NCI-H82 (cell line): ENCODE data around the gene DOCK4.

Experiments used
- DNase-seq: peaks from one replicate; lab custom pipeline; 2025; lab: John Stamatoyannopoulos, UW

Gene DOCK4

GRCh38 chr7:111846898-111847297 lies 359.3 kb downstream of the DOCK4 start:
- DNase-seq, result no peak

GRCh38 chr7:111845853-111846252 lies 360.3 kb downstream of the DOCK4 start:
- no peak for DNase-seq

GRCh38 chr7:111844904-111845671 lies 361.1 kb downstream of the DOCK4 start:
- no peak for DNase-seq

GRCh38 chr7:111842491-111842890 lies 363.7 kb downstream of the DOCK4 start:
- no peak for DNase-seq

- no peak for DNase-seq
Observed at GRCh38 chr7:111841596-111842205, 364.5 kb downstream of the DOCK4 start.

- no peak for DNase-seq
Observed at GRCh38 chr7:111840528-111840927, 365.7 kb downstream of the DOCK4 start.

- no peak for DNase-seq
Observed at GRCh38 chr7:111839261-111839660, 366.9 kb downstream of the DOCK4 start.

GRCh38 chr7:111836592-111836991 lies 369.6 kb downstream of the DOCK4 start:
- no peak for DNase-seq

GRCh38 chr7:111835066-111835465 lies 371.1 kb downstream of the DOCK4 start:
- DNase-seq, result no peak

- DNase-seq, result no peak
Observed at GRCh38 chr7:111834367-111834766, 371.8 kb downstream of the DOCK4 start.

GRCh38 chr7:111833466-111833865 lies 372.7 kb downstream of the DOCK4 start:
- DNase-seq, result no peak

GRCh38 chr7:111832174-111832573 lies 374.0 kb downstream of the DOCK4 start:
- DNase-seq, result no peak

GRCh38 chr7:111829221-111829620 lies 377.0 kb downstream of the DOCK4 start:
- no peak for DNase-seq

GRCh38 chr7:111827863-111828504 lies 378.2 kb downstream of the DOCK4 start:
- DNase-seq, result no peak

GRCh38 chr7:111825046-111825445 lies 381.2 kb downstream of the DOCK4 start:
- DNase-seq, result no peak

- no peak for DNase-seq
Observed at GRCh38 chr7:111823826-111824225, 382.4 kb downstream of the DOCK4 start.

- DNase-seq, result no peak
Observed at GRCh38 chr7:111821046-111821445, 385.2 kb downstream of the DOCK4 start.

GRCh38 chr7:111820621-111821020 lies 385.6 kb downstream of the DOCK4 start:
- no peak for DNase-seq

GRCh38 chr7:111820121-111820520 lies 386.1 kb downstream of the DOCK4 start:
- DNase-seq, result no peak

- DNase-seq, result no peak
Observed at GRCh38 chr7:111815354-111815753, 390.8 kb downstream of the DOCK4 start.

- no peak for DNase-seq
Observed at GRCh38 chr7:111813306-111813705, 392.9 kb downstream of the DOCK4 start.

GRCh38 chr7:111806232-111806631 lies 400.0 kb downstream of the DOCK4 start:
- no peak for DNase-seq
